Kidney glomerular epithelial cell (primary cell): Measurements from ENCODE around the gene DCC.
A peak's percentile ranks its signal among the peaks of the same experiment; 100 is the strongest.

ENCODE experiments used
- DNase-seq: peaks from one replicate; lab custom pipeline; 2025; lab: John Stamatoyannopoulos, UW

DCC gene

GRCh38 chr18:52496426-52496825, 156.4 kb downstream of the DCC start:
- no peak for DNase-seq

- no peak for DNase-seq
Observed at GRCh38 chr18:52499016-52499415, 159.0 kb downstream of the DCC start.

- peak; percentile 8 for DNase-seq
Observed at GRCh38 chr18:52499644-52500043, 159.6 kb downstream of the DCC start.

GRCh38 chr18:52504589-52504988, 164.6 kb downstream of the DCC start:
- no peak for DNase-seq

- no peak for DNase-seq
Observed at GRCh38 chr18:52510139-52510538, 170.1 kb downstream of the DCC start.

GRCh38 chr18:52518086-52518485, 178.1 kb downstream of the DCC start:
- no peak for DNase-seq

- DNase-seq: no peak
Observed at GRCh38 chr18:52519021-52519420, 179.0 kb downstream of the DCC start.

- DNase-seq: no peak
Observed at GRCh38 chr18:52523566-52523965, 183.6 kb downstream of the DCC start.

- no peak for DNase-seq
Observed at GRCh38 chr18:52531836-52532235, 191.8 kb downstream of the DCC start.

GRCh38 chr18:52536039-52536438, 196.0 kb downstream of the DCC start:
- DNase-seq: no peak

GRCh38 chr18:52537261-52537660, 197.3 kb downstream of the DCC start:
- DNase-seq: no peak

- DNase-seq: no peak
Observed at GRCh38 chr18:52541056-52541455, 201.1 kb downstream of the DCC start.

- no peak for DNase-seq
Observed at GRCh38 chr18:52544086-52544485, 204.1 kb downstream of the DCC start.

- DNase-seq: no peak
Observed at GRCh38 chr18:52546686-52547346, 206.8 kb downstream of the DCC start.

- no peak for DNase-seq
Observed at GRCh38 chr18:52553441-52553840, 213.4 kb downstream of the DCC start.

- DNase-seq: no peak
Observed at GRCh38 chr18:52554180-52554579, 214.2 kb downstream of the DCC start.

- no peak for DNase-seq
Observed at GRCh38 chr18:52567360-52567759, 227.4 kb downstream of the DCC start.

- DNase-seq: no peak
Observed at GRCh38 chr18:52569492-52569891, 229.5 kb downstream of the DCC start.

GRCh38 chr18:52570975-52571374, 231.0 kb downstream of the DCC start:
- DNase-seq: no peak

GRCh38 chr18:52572036-52573000, 232.3 kb downstream of the DCC start:
- no peak for DNase-seq

GRCh38 chr18:52577795-52578194, 237.8 kb downstream of the DCC start:
- DNase-seq: no peak

GRCh38 chr18:52582061-52582460, 242.1 kb downstream of the DCC start:
- no peak for DNase-seq

- DNase-seq: no peak
Observed at GRCh38 chr18:52582516-52582915, 242.5 kb downstream of the DCC start.
